ENCODE measurements around the gene SVIL. TPM values are rescaled to one million over a fixed set of nuclear protein-coding genes. Genes with fewer than 3 reads are reported as not detected.
"Not testable (repeated sequence)": the region's sequence is repeated elsewhere in the genome, so short reads cannot be mapped to it uniquely, and the experiment has no call there.

The SVIL gene
- total and polyA plus RNA-seq, 4 donors = 3.1 to 26.0 (median 9.4) TPM

- DNase-seq (ENCODE audit: low spot score) = no peak
- H3K36me3 ChIP-seq (ENCODE audit: control insufficient read depth in 4 of 4, insufficient read depth in 3 of 4, low read depth in 1 of 4, low read length in 3 of 4) = peaks cover 7 to 32% (median 18%) of the 10 kb centered on the region in 4 donors
- no peak overlapping the region for H3K27ac ChIP-seq (ENCODE audit: low read depth in 1 of 2, low read length in 2 of 2)
- H3K9ac ChIP-seq (ENCODE audit: low read depth in 1 of 2, low read length in 2 of 2) = no peak overlapping the region
- H3K4me3 ChIP-seq (ENCODE audit: low read depth in 1 of 3, low read length in 3 of 3) = no peak overlapping the region
- H3K27me3 ChIP-seq (ENCODE audit: control insufficient read depth in 4 of 4, insufficient read depth in 4 of 4, low read length in 3 of 4) = no peaks in the 10 kb centered on the region
- no peaks in the 10 kb centered on the region for H3K4me1 ChIP-seq (ENCODE audit: control insufficient read depth in 4 of 4, insufficient read depth in 4 of 4, low read length in 3 of 4)
- TF ChIP-seq, protein P1, sequence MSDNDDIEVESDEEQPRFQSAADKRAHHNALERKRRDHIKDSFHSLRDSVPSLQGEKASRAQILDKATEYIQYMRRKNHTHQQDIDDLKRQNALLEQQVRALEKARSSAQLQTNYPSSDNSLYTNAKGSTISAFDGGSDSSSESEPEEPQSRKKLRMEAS (IDR thresholded peaks at IDR 0.05) = no peak
- no peak for TF ChIP-seq JUND (IDR thresholded peaks at IDR 0.05)
- no peak for TF ChIP-seq FOXA1 (IDR thresholded peaks at IDR 0.05)
- no peak for TF ChIP-seq RXRA (IDR thresholded peaks at IDR 0.05)
- TF ChIP-seq RAD21 (IDR thresholded peaks at IDR 0.05) = no peak
- TF ChIP-seq, protein P2, sequence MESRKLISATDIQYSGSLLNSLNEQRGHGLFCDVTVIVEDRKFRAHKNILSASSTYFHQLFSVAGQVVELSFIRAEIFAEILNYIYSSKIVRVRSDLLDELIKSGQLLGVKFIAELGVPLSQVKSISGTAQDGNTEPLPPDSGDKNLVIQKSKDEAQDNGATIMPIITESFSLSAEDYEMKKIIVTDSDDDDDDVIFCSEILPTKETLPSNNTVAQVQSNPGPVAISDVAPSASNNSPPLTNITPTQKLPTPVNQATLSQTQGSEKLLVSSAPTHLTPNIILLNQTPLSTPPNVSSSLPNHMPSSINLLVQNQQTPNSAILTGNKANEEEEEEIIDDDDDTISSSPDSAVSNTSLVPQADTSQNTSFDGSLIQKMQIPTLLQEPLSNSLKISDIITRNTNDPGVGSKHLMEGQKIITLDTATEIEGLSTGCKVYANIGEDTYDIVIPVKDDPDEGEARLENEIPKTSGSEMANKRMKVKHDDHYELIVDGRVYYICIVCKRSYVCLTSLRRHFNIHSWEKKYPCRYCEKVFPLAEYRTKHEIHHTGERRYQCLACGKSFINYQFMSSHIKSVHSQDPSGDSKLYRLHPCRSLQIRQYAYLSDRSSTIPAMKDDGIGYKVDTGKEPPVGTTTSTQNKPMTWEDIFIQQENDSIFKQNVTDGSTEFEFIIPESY (IDR thresholded peaks at IDR 0.05) = no peak
- TF ChIP-seq FOXA2 (IDR thresholded peaks at IDR 0.05) = no peak
- no peak for TF ChIP-seq TAF1 (conservative IDR thresholded peaks at IDR 0.05)
- no peak for TF ChIP-seq HNF4A (conservative IDR thresholded peaks at IDR 0.05)
- no peak for TF ChIP-seq ATF3 (IDR thresholded peaks at IDR 0.05)
- no peak for TF ChIP-seq REST (IDR thresholded peaks at IDR 0.05)
- no peak for TF ChIP-seq CTCF (IDR thresholded peaks at IDR 0.05; ENCODE audit: low read depth, low read length, missing input control)
- TF ChIP-seq GABPA (IDR thresholded peaks at IDR 0.05 in 1 of 2, conservative IDR thresholded peaks at IDR 0.05 in 1 of 2) = no peak
- no peaks in the 10 kb centered on the region for H3K9me3 ChIP-seq (ENCODE audit: control insufficient read depth in 4 of 4, low read length in 3 of 4)
- 92% methylated on average over 13 of the region's 13 CpGs for WGBS
Observed at GRCh38 chr10:29553544-29554250, 81.1 kb downstream of the SVIL start.

DNA sequence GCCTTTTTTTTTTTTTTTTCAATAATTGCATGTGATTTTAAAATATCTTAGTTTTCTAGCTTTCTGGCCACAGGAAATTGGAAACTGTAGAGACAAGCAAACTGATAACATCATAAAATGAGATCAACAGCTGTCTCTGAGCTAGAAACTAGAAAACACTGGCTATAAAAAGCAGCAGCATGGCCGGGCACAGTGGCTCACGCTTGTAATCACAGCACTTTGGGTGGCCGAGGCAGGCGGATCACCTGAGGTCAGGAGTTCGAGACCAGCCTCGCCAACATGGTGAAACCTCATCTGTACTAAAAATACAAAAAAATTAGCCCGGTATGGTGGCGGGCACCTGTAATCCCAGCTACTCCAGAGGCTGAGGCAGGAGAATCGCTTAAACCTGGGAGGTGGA, 81.7 kb downstream of the SVIL start:
- H3K27ac ChIP-seq (ENCODE audit: low read depth in 1 of 2, low read length in 2 of 2); H3K9ac ChIP-seq (ENCODE audit: low read depth in 1 of 2, low read length in 2 of 2); H3K9me3 ChIP-seq (ENCODE audit: control insufficient read depth in 4 of 4, low read length in 3 of 4); H3K4me1 ChIP-seq (ENCODE audit: control insufficient read depth in 4 of 4, insufficient read depth in 4 of 4, low read length in 3 of 4); H3K4me3 ChIP-seq (ENCODE audit: low read depth in 1 of 3, low read length in 3 of 3); H3K27me3 ChIP-seq (ENCODE audit: control insufficient read depth in 4 of 4, insufficient read depth in 4 of 4, low read length in 3 of 4); DNase-seq (ENCODE audit: low spot score): not testable (repeated sequence)
- peaks cover 7 to 36% (median 19%) of the 10 kb centered on the region in 4 donors for H3K36me3 ChIP-seq (ENCODE audit: control insufficient read depth in 4 of 4, insufficient read depth in 3 of 4, low read depth in 1 of 4, low read length in 3 of 4)
- WGBS = 95% methylated on average over 9 of the region's 9 CpGs

- not testable (repeated sequence) for DNase-seq (ENCODE audit: low spot score); H3K27ac ChIP-seq (ENCODE audit: low read depth in 1 of 2, low read length in 2 of 2); H3K4me3 ChIP-seq (ENCODE audit: low read depth in 1 of 3, low read length in 3 of 3); H3K9ac ChIP-seq (ENCODE audit: low read depth in 1 of 2, low read length in 2 of 2); H3K4me1 ChIP-seq (ENCODE audit: control insufficient read depth in 4 of 4, insufficient read depth in 4 of 4, low read length in 3 of 4); H3K9me3 ChIP-seq (ENCODE audit: control insufficient read depth in 4 of 4, low read length in 3 of 4); H3K27me3 ChIP-seq (ENCODE audit: control insufficient read depth in 4 of 4, insufficient read depth in 4 of 4, low read length in 3 of 4)
- WGBS = 94% methylated on average over 2 of the region's 3 CpGs
- H3K36me3 ChIP-seq (ENCODE audit: control insufficient read depth in 4 of 4, insufficient read depth in 3 of 4, low read depth in 1 of 4, low read length in 3 of 4) = peaks cover 4 to 35% (median 16%) of the 10 kb centered on the region in 4 donors
Observed at GRCh38 chr10:29549493-29549892, 85.3 kb downstream of the SVIL start.
